ENCODE measurements around the gene GRAMD1B. TPM values are rescaled to one million over a fixed set of nuclear protein-coding genes. Genes with fewer than 3 reads are reported as not detected.
A peak's percentile ranks its signal among the peaks of the same experiment; 100 is the strongest.

The GRAMD1B gene
- total RNA-seq, 3 donors from 2014 or later: 2.0 to 10.2 (median 8.2) TPM

DNA sequence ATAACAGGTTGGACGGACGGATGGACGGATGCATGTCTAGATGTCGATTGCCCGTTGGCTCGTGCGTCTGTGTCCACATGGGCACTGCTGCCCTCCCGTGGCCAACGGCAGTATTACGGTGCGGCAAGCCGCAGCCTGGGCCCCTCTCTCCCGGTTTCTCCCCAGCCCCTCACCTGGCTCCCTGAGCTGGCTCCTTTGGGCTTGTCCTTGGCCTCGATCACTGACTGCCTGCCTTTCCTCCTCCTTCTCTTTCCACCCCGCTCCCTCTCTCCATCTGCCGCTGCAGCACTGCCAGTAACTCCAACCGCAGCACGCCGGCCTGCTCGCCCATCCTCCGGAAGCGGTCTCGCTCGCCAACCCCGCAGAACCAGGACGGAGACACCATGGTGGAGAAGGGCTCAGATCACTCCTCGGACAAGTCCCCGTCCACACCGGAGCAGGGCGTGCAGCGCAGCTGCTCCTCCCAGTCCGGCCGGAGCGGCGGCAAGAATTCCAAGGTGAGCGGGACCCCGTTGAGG is 147.1 kb downstream of the GRAMD1B start:
- Histone ChIP-seq H3K4me3 (peak overlapping the region in 1 of 3 donors; percentile 23), H3K9me3 (no peaks in the 10 kb centered on the region), H3K27ac (no peak overlapping the region), H3K36me3 (no peaks in the 10 kb centered on the region), H3K27me3 (no peaks in the 10 kb centered on the region), H3K4me1 (peaks cover 0 to 8% of the 10 kb centered on the region in 2 donors)
- no peak for TF ChIP-seq POLR2A (IDR thresholded peaks at IDR 0.05)
- no peak for TF ChIP-seq POLR2AphosphoS5 (IDR thresholded peaks at IDR 0.05)
- TF ChIP-seq, protein P1, sequence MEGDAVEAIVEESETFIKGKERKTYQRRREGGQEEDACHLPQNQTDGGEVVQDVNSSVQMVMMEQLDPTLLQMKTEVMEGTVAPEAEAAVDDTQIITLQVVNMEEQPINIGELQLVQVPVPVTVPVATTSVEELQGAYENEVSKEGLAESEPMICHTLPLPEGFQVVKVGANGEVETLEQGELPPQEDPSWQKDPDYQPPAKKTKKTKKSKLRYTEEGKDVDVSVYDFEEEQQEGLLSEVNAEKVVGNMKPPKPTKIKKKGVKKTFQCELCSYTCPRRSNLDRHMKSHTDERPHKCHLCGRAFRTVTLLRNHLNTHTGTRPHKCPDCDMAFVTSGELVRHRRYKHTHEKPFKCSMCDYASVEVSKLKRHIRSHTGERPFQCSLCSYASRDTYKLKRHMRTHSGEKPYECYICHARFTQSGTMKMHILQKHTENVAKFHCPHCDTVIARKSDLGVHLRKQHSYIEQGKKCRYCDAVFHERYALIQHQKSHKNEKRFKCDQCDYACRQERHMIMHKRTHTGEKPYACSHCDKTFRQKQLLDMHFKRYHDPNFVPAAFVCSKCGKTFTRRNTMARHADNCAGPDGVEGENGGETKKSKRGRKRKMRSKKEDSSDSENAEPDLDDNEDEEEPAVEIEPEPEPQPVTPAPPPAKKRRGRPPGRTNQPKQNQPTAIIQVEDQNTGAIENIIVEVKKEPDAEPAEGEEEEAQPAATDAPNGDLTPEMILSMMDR (IDR thresholded peaks at IDR 0.05): peak; percentile 76 to 79 (median 78)
- peak in 1 of 2 donors; percentile 68 for DNase-seq (ENCODE audit: low spot score in 2 of 2)
- intact Hi-C loops (cut with DNase I; ENCODE audit: low total_unique reads): no loop called here

DNA sequence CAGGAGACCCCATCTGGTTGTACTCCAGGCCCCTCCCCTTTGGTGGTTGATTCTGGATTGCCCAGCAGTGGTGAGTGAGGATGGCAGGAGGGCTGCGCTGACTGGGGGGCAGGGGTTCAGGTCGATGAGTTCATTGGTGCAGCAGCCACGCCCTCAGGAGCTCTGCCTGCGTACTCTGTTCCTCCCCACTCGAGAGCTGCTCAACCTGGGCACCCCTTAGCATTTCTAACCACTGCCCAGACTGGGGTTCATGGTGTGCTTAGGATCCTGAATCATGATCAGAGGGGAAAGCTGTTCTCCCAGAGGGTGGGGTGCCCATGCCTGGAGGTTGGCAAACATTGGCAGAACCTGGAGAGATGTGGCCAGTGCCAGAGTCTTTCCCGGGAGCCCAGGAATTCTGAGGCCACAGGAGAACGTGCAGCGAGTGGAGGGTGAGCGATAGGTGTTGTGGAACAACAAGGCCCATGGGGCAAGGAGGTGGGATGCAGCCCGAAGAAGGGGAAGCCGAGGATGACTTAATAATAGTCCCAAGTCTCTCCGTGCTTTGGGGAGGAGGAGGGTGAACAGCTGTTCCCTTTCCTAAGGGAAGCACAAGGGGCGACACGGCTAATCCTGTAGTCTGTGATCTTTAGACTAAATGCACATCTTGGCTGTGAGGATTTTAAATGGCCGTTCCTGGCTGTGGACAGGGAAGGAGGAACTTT is 148.9 kb downstream of the GRAMD1B start:
- H3K27me3 ChIP-seq: no peaks in the 10 kb centered on the region
- peaks cover 0 to 8% of the 10 kb centered on the region in 2 donors for H3K4me1 ChIP-seq
- H3K4me3 ChIP-seq: no peak overlapping the region
- intact Hi-C loops (cut with DNase I; ENCODE audit: low total_unique reads): no loop called here
- no peak overlapping the region for H3K27ac ChIP-seq
- no peaks in the 10 kb centered on the region for H3K36me3 ChIP-seq
- H3K9me3 ChIP-seq: no peaks in the 10 kb centered on the region
- TF ChIP-seq POLR2AphosphoS5 (IDR thresholded peaks at IDR 0.05): no peak
- DNase-seq (ENCODE audit: low spot score in 2 of 2): no peak

DNA sequence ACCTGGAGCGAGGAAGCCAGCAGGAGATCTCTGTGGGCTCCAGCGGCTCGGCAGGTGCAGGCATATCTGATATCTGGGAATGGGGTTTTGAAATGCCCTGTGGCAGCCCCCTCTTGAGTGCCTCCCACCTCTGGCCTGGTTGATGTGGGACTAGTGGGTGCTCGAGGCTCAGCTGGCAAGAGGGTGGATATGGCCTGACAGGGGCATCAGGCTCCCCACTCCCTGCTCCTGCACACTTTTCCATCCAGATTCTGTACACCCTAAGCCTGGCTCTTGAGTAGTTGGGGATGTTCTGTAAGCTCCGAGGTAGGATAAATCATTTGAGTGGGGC is 149.4 kb downstream of the GRAMD1B start:
- intact Hi-C loops (cut with DNase I; ENCODE audit: low total_unique reads): no loop called here
- H3K36me3 ChIP-seq: no peaks in the 10 kb centered on the region
- no peak for DNase-seq (ENCODE audit: low spot score in 2 of 2)
- peaks cover 0 to 8% of the 10 kb centered on the region in 2 donors for H3K4me1 ChIP-seq
- H3K27ac ChIP-seq: no peak overlapping the region
- H3K4me3 ChIP-seq: no peak overlapping the region
- TF ChIP-seq, protein P1 (IDR thresholded peaks at IDR 0.05): no peak
- TF ChIP-seq POLR2AphosphoS5 (IDR thresholded peaks at IDR 0.05) (no peak), POLR2A (IDR thresholded peaks at IDR 0.05) (no peak)
- no peaks in the 10 kb centered on the region for H3K9me3 ChIP-seq
- no peaks in the 10 kb centered on the region for H3K27me3 ChIP-seq

DNA sequence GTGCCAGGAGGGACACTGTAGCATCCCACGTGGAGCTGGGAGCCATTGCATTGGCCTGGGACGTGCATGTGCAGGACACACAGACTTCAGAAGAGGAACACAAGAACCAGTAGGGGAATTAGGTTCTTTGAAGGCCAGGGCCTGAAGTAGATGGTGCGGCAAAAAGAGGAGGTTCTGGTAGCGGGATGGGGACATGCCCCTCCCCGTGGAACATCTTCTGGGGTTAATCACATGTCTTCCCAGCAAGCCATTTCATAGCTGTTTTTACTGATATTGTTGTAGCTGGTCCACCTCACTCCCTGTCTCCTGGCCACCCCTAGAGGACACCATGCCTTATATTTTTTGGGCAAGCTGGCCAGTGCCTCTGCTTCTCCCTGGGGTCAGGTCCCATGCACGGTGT is 150.1 kb downstream of the GRAMD1B start:
- Histone ChIP-seq H3K9me3 (no peaks in the 10 kb centered on the region), H3K4me1 (peaks cover 0 to 8% of the 10 kb centered on the region in 2 donors), H3K36me3 (no peaks in the 10 kb centered on the region), H3K27ac (no peak overlapping the region), H3K27me3 (no peaks in the 10 kb centered on the region), H3K4me3 (no peak overlapping the region)
- no peak for TF ChIP-seq POLR2AphosphoS5 (IDR thresholded peaks at IDR 0.05)
- TF ChIP-seq POLR2A (IDR thresholded peaks at IDR 0.05): no peak
- TF ChIP-seq, protein P1 (IDR thresholded peaks at IDR 0.05): no peak
- DNase-seq (ENCODE audit: low spot score in 2 of 2): no peak
- intact Hi-C loops (cut with DNase I; ENCODE audit: low total_unique reads): no loop called here

DNA sequence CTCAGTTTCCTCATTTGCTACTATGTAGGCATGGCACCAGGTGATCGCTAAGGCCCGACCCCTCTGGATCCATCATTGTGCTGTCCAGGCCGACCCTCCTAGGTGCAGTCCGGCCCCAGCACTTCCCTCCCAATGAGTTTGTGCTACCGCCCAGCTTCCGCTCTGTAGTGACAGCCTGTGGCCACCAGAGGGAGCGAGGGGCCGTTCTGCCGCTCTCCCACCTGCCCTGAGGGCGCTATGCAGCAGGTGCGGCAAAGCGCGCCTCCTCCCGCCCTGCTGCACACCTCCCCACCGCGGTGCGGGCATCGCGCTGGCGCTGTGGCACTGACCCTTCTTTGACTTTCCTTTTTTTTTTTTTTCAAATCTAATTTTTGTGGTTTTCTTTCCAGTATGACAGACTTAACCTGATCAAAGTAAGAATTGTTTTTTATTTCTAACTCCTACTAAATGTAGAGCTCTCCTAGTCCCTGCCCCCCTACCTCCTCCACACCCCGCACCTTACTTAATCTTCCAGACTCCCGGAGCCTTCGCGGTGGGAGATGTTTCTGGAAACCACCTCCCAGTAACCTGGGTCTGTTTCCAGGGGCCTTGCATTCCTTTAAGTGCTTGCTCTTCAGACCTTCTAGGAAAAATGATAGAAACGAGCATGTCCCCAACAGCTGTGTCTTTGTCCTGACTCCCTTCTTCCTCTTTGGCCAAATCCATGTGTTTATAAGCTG is 150.6 kb downstream of the GRAMD1B start:
- peaks cover 0 to 8% of the 10 kb centered on the region in 2 donors for H3K4me1 ChIP-seq
- TF ChIP-seq POLR2AphosphoS5 (IDR thresholded peaks at IDR 0.05) (no peak), POLR2A (IDR thresholded peaks at IDR 0.05) (no peak)
- TF ChIP-seq, protein P1 (IDR thresholded peaks at IDR 0.05): peak; percentile 45 to 85 (median 81)
- no peaks in the 10 kb centered on the region for H3K27me3 ChIP-seq
- no peaks in the 10 kb centered on the region for H3K36me3 ChIP-seq
- H3K27ac ChIP-seq: no peak overlapping the region
- intact Hi-C loops (cut with DNase I; ENCODE audit: low total_unique reads): no loop called here
- H3K9me3 ChIP-seq: no peaks in the 10 kb centered on the region
- peak; percentile 44 to 79 for DNase-seq (ENCODE audit: low spot score in 2 of 2)
- no peak overlapping the region for H3K4me3 ChIP-seq

Data from breast epithelium (tissue), 4 donors.